Measurements from ENCODE around the gene JARID2. TPM values are rescaled to one million over a fixed set of nuclear protein-coding genes. Genes with fewer than 3 reads are reported as not detected.

JARID2 gene
- total and polyA plus RNA-seq, 2 of the 4 experiments (the other 2 are of a cell fraction): 9.6 to 12.9 TPM

DNA sequence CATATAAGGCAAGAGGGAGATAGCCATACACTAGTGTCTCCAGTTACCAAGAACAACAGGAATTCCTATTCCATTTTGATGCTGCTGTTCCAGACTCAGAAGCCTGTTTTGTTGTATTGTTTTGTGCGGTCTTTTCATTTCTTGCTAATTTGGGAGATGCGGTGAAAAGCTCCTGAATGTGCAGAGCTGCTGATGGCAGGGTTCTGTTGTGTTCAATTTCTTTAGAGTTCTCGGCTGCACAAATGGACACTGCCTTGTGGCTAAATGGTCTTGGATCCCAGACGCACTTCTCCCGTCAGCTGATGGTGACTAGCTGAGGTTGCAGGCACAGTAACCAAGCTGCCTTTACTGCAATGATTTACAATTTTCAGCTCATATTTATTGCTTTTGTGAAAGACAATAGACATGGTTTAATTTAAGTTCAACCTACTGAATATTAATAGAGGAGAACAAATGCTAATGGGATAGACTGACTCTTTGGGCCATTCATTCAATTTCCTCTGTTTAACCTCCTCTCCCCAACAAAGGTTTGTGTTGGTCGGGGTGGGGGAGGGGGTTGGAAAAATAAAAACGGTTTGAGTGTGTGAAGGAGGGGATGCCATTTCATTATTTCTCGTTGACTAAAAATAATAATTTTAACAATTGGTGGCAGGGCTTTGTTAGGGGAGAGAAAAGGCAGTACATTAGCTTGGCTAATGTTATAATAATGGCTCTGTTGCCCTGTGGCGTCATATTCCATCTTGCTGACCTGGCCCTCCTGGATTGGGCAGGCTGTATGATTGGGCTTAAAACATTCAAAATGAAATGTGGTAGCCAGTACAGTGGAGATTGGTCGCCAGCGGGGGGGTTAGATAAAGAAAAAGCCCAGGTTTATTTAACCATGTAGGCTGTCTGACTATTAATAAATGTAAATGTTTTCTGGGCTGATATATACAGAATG, 159.5 kb downstream of the JARID2 start:
- H3K14ac ChIP-seq (replicated peaks; ENCODE audit: low read depth, low read length): no peak overlapping the region
- no peak overlapping the region for H3K56ac ChIP-seq (ENCODE audit: extremely low read depth, insufficient read depth, low read length)
- no TSS peak for BruUV-seq (replicated peaks)
- no peak overlapping the region for H4K8ac ChIP-seq (ENCODE audit: low read depth in 2 of 2, low read length in 2 of 2)
- peaks cover 13% of the 10 kb centered on the region for H3K9me1 ChIP-seq (ENCODE audit: insufficient read depth, low read length)
- H2BK5ac ChIP-seq (ENCODE audit: low read depth, low read length, poor library complexity, severe bottlenecking): no peak overlapping the region
- H3K4me2 ChIP-seq (ENCODE audit: low read depth, low read length): no peak overlapping the region
- H3K9me3 ChIP-seq (ENCODE audit: control insufficient read depth, insufficient read depth, low read length): no peaks in the 10 kb centered on the region
- H3K4ac ChIP-seq (ENCODE audit: low read depth, low read length): no peak overlapping the region
- H4K91ac ChIP-seq (ENCODE audit: insufficient read depth, low read depth, low read length): no peak overlapping the region
- H2BK15ac ChIP-seq (ENCODE audit: low read depth, low read length): no peak overlapping the region
- H3K4me3 ChIP-seq (ENCODE audit: insufficient read depth, low read depth, low read length): no peak overlapping the region
- H2BK20ac ChIP-seq (ENCODE audit: low read depth, low read length): no peak overlapping the region
- H3K18ac ChIP-seq (ENCODE audit: low read depth, low read length): no peak overlapping the region
- no peak overlapping the region for H2AFZ ChIP-seq (replicated peaks; ENCODE audit: low read length, poor library complexity)
- DNase-seq (no peak), ATAC-seq (ENCODE audit: low read depth) (no peak)
- H4K20me1 ChIP-seq (ENCODE audit: insufficient read depth, low read length): peaks cover 98% of the 10 kb centered on the region
- no peak overlapping the region for H3K9ac ChIP-seq (ENCODE audit: low read depth, low read length)
- no peaks in the 10 kb centered on the region for H3K36me3 ChIP-seq (ENCODE audit: control insufficient read depth, insufficient read depth, low read length)
- intact Hi-C loops (cut with micrococcal nuclease) (no loop called here), dilution Hi-C loops (cut with HindIII; ENCODE audit: low sequenced_read_pairs, unreplicated experiment) (no loop called here), in situ Hi-C loops (cut with MboI; ENCODE audit: low sequenced_read_pairs) (no loop called here)
- H3K23ac ChIP-seq (ENCODE audit: low read depth, low read length): no peak overlapping the region
- H2BK120ac ChIP-seq (ENCODE audit: low read depth, low read length): no peak overlapping the region
- POLR2A ChIA-PET (ENCODE audit: unreplicated experiment): no interaction called here
- CTCF ChIA-PET: interaction anchor here (0.6 kb wide), 1 partner anchor 51 kb away, joined by 4 read pairs; no protein-coding TSS in a partner anchor
- WGBS, 2 experiments (ENCODE audit: extremely low coverage in 2 of 2, insufficient read length in 1 of 2): 92% methylated on average over 2 of the region's 11 CpGs; no CpG with 5 or more reads in 1 of the 2 experiments
- no peak overlapping the region for H4K5ac ChIP-seq (ENCODE audit: low read depth, low read length)
- H2AK9ac ChIP-seq (replicated peaks; ENCODE audit: low read depth, low read length, poor library complexity): no peak overlapping the region
- peaks cover 10% of the 10 kb centered on the region for H3K4me1 ChIP-seq (ENCODE audit: control insufficient read depth, insufficient read depth, low read length)
- H3K27me3 ChIP-seq (ENCODE audit: control insufficient read depth, insufficient read depth, low read length): no peaks in the 10 kb centered on the region
- no peak for TF ChIP-seq BHLHE40 (IDR thresholded peaks at IDR 0.05; ENCODE audit: low read depth, low read length)
- no peak overlapping the region for H3K27ac ChIP-seq (ENCODE audit: insufficient read depth, low read length)
- peaks cover 32 to 93% of the 10 kb centered on the region in 2 experiments for H3K79me1 ChIP-seq (ENCODE audit: low read depth in 1 of 2, low read length in 2 of 2)
- H2AK5ac ChIP-seq (ENCODE audit: low read depth, low read length): no peak overlapping the region
